LHCN-M2 (cell line): ENCODE measurements around the gene BICRAL. TPM values are rescaled to one million over a fixed set of nuclear protein-coding genes. Genes with fewer than 3 reads are reported as not detected.
"Not testable (repeated sequence)": the region's sequence is repeated elsewhere in the genome, so short reads cannot be mapped to it uniquely, and the experiment has no call there.

Experiments
- DNase-seq: peaks from one replicate; pipeline ENCODE4 v3.0.0-alpha.2; 2012; ENCODE audit warnings: low read depth
- total RNA-seq: library from RNA; depleted of rRNA; stranded (reverse); fragments of >200 nt; gene quantifications from 2 replicates; pipeline ENCODE4 v1.2.3, GENCODE V29; 2014

Gene BICRAL
- total RNA-seq, 1 experiment from 2014 or later, result 6.1 TPM

DNA sequence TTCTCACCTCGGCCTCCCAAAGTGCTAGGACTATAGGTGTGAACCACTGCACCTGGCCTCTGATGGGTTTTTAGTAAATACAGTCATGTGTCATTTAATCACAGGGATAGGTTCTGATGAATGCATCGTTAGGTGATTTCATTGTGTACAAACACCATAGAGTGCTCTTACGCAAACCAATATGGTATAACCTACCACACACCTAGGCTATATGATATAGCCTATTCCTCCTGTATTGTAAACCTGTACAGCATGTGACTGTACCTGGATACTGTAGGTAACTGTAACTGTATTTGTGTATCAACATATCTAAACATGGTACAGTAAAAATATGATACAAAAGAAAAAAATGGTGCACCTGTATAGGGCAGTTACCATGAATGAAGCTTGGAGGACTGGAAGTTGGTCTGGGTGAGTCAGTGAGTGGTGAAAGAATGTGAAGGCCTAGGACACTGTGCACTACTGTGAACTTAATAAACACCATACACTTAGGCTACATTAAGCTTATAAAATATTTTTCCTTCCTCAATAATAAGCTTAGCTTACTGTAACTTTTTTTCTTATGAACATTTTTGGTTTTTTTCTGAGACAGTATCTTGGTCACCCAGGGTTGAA lies 10.0 kb downstream of the BICRAL start:
- DNase-seq, result peak; percentile 28

DNA sequence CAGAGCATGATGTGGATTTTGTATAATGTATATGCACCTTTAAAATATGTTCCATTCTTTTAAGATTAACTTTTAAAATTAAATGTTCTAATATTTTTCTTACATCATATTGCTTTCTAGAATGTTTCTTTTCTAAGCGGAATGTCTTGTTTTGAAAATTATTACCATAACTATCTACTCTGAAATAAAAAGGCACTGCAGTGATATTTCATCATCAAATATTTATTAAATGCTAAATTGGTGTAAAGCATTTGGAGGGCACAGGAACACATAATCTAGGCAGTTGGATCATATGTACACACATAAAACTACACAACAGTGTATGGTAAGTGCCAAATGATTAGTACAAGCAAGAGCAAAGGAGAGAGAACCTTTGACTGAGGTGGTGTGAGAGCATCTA lies 13.8 kb downstream of the BICRAL start:
- no peak for DNase-seq

DNA sequence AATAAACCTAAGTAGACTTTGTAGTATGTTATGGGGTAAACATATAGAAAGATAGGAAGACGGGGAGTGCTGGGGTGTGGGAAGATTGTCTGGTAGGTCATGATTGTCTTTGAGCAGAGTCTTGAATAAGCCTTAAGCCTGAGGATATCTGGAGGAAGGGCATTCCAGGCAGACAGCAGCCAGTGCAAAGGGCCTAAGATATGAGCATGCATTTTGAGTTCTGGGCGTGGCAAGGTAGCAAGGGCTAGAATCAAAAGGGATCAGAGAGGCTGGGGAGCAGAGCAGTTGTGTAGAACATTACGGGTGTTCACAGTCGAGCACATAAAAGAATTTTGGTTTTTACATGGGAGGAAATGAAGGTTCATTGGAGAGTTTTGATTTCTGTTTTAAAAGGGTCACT lies 14.3 kb downstream of the BICRAL start:
- DNase-seq, result no peak

DNA sequence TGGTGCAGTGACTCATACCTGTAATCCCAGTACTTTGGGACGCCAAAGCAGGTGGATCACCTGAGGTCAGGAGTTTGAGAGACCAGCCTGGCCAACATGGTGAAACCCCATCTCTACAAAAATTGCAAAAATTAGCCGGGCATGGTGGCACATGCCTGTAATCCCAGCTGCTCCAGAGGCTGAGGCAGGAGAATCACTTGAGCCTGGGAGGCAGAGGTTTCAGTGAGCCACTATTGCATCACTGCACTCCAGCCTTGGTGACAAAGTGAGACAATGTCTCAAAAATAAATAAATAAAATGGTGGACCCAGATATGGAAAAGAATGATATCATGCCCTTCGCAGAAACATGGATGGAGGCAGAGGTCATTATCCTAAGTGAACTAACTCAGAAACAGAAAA lies 15.8 kb downstream of the BICRAL start:
- not testable (repeated sequence) for DNase-seq

DNA sequence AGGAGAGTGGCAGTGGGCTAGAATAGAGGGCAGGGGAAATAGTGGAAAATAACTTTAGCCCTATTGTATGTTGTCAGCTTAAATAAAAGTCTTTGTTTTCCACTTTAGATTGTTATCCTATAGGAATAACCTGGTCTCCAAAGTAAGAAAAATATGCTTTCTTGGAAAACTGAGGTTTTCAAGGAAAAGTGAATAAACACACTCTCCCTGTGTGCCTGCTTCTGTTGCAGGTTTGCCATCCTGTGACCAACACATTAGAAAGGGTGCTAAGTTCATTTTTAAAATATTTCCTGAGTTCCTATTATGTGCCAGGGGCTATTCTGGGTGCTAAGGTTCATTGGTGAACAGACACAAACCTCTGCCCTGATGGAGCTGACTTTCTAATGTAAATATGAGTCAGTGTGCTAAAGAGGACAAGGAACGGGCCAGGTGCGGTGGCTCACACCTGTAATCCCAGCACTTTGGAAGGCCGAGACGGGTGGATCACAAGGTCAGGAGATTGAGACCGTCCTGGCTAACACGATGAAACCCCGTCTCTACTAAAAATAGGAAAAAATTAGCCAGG lies 23.5 kb downstream of the BICRAL start:
- no peak for DNase-seq

DNA sequence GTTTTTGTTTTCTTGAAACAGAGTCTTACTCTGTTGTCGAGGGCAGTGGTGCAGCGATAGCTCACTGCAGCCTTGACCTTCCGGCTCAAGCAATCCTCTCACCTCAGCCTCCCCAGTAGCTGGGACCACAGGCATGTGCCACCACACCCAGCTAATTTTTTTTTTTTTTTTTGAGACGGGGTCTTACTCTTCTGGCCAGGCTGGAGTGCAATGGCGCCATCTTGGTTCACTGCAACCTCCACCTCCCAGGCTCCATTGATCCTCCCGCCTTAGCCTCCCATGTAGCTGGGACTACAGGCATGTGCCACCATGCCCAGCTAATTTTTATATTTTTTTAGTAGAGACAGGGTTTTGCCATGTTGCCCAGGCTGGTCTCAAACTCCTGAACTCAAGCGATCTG lies 24.5 kb downstream of the BICRAL start:
- not testable (repeated sequence) for DNase-seq

DNA sequence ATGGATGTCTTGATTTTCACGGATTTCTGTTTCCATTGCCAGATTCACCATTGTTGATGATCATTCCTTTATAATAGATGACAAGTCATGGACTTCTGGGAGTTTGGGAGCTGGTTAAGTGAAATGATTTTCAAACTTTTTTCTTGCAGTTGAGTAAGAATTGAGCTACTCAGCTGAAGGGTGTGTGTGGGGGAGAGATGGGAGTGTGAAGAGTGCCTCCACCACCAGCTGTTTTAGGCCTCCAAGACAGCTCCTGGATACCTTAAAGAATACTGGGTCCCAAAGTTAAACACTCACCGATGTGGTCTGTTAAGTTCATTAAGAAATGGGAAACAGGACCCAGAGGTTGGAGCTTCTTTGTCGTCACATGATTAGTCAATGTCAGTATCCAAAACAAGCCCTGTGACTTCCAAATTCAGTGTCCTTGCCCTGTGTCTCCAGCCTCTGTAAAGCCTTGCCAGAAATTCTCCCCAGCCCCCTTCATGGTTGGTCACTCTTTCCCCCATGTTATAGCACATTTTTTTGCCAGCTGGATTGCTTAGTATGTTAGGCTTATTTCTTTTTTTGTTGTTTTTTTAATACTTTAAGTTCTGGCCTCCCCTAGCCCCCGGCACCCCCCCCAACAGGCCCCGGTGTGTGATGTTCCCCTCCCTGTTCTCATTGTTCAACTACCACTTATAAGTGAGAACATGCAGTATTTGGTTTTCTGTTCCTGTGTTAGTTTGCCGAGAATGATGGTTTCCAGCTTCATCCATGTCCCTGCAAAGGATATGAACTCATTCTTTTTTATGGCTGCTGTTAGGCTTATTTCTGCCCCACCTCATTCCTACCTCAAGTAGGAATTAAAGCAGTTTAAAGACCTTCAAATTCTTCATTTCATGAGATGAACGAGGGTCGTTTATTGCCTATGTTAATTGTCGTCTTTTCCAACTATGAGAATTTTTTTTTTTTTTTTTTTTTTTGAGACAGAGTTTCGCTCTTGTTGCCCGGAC lies 26.9 kb downstream of the BICRAL start:
- no peak for DNase-seq

DNA sequence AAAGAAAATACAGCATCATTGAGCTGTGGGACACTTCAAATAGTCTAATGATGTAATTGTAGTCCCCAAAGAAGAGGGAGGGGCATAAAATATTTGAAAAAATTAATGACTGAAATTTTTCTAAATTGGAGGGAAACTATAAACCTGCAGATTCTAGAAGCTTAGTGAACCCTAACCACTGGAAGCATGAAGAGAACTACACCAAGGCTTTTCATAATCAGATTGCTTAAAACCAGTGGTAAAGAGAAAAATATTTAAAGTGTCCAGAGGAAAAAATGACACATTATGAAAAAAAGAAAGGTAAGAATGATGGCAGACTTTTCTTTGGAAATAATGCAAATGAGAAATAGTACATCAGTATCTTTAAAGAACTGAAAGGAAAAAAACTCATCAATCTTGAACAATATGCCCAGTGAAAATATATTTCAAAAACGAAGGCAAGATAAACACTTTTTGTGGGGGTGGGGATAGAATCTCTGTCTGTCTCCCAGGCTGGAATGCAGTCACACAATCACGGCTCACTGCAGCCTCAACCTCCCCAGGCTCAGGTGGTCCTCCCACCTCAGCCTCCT lies 31.3 kb downstream of the BICRAL start:
- no peak for DNase-seq

DNA sequence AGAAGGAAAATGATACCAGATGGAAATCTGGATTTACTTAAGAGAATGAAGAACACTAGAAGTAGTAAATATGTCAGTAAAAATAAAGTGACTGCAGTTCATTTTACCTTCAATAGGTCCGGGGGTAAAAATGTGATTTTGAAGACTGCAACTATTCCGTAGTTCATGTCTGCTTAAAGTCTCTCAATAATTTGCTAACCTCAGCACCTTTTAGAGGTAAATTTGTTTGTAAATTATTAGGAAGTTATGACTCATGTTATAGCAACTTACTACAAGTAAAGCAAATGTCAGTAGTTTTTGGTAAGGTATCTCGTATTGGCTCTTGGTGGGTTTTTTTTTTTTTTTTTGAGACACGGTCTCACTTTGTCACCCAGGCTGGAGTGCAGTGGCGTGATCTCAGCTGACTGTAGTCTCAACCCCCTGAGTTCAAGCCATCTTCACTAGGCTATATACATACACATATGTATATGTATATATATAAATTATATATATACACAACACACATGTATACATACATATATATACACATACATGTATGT lies 32.1 kb downstream of the BICRAL start:
- DNase-seq, result no peak

DNA sequence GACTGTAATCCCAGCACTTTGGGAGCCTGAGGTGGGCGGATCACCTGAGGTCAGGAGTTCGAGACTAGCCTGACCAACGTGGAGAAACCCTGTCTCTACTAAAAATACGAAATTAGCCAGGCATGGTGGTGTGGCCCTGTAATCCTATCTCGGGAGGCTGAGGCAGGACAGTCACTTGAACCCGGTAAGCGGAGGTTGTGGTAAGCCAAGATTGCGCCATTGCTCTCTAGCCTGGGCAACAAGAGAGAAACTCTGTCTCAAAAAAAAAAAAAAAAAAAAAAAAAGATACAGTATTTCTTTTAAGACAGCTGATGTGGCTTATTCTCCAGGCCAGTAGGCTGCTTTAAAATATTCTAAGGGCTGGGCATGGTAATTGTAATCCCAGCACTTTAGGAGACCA lies 33.9 kb downstream of the BICRAL start:
- DNase-seq, result not testable (repeated sequence)

DNA sequence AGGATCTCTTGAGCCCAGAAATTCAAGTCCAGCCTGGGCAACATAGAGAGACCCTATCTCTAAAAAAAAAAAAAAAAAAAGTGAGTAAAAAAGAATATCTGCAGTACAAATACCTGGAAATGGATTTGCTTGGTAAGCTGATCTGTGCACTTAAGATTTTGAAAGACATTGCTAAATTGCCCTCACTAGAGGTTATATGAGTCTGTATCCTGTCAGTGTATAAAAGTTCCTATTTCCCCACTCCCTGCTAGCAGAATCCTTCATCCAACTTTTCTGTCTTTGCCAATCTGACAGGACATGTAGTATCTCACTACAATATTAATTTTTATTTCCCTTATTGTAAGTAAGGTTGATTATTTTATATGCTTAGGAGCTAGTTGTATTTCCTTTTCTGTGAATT lies 36.1 kb downstream of the BICRAL start:
- no peak for DNase-seq

DNA sequence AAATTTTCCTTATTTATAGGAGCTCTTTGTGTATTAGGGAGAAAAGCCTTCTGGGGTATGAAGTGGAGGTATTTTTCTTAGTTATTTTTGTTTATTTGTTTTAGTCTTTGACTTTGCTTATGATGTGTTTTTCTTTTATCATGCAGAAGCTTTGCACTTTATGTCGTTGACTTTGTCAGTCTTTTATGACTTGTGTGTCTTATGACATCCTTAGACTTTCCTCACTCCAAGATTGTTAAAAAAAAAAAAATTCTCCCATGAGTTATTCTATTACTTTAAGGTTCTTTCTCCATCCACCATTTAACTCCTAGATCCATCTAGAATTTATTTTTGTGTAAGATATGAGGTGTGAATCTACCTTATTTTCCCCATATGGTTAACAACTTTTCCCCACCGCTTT lies 36.6 kb downstream of the BICRAL start:
- DNase-seq, result no peak

DNA sequence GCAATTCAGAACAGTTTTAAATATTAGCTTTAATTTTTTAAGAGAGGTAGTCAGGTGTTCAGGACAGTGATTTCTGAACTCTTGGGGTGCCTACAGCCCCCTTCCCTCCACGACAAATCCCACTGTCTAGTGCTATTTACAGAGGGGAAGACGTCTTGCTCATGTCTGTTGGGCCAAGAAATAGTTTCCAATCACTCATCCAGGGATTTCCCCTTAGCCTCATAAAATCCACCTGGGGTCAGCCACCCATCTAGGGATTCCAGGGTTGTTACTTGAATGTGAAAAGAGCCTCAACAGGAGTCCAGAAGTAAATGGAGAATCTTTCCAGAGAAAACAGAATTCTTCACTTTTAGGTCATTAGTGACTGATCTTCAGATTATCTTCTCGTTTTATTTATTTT lies 37.0 kb downstream of the BICRAL start:
- no peak for DNase-seq

DNA sequence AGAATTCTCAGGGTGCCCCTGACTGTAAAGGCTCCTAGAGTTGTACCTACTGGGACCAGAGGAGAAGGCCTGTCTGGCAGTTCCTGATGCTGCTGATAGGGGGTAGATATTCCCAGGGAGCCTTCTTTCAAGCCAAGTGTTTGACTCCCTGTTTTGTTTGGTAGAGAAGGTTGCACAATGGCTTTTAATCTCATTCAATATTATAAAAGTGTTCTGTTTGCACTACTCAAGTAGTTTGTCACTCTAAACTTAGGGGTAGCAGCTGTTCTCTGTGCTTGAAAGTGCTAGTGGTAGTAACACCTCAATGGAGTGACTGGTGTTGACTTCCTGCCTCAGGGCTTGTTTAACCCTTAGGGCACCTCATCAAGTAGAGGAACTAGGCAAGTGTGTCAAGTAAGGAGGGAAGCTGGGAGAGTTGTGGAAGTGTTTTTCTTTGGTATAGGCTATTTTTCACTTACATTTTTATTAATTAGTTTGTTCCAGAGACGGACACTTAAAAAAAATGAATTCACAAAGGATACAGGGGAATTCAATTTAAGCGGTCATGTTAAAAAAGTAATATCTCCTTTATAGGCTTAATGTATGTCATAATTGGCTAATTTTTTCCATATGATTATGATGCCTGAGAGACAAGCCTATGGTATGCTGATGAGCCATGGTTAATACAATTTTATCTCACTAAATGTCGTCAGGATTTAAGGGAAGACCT lies 38.1 kb downstream of the BICRAL start:
- DNase-seq, result peak; percentile 62

DNA sequence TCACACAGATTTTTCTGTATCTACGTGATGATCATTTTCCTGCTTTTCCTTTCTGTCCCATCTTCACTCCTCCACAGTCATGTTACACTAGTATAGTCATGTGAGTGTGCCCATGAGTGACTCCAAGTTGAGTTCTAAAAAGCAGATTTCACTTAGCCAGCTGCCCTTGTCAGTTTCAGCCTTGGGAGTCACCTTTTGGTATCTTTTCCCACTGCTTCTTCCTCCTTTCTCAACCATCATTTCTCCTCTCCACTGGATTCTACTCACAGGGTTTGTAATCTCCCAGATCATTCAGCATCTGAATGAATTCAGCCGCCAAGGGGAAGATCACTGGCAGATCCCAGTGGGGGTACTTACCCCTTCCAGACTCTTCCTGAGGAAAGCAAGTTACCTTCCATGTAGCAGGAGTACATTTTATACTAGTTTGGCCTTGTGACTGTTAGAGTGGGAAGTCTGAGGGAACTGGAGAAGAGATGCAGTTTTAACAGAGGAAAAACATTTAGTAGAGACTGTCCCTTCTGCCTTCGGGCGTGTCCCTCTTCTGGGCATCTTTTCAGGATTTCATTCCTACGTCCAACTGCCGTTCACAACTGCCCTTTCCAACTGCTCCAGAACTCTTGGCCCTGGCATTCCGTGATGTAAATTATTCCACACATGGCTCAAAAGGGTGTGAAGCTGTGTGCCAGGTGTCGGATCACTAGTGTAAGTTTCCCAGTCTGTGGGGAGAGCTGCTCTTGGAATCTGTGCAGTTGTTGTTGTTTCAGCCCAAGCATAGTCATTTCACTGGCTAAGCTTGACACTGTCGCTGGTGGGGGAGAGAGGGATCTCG lies 38.9 kb downstream of the BICRAL start:
- DNase-seq, result peak; percentile 88

DNA sequence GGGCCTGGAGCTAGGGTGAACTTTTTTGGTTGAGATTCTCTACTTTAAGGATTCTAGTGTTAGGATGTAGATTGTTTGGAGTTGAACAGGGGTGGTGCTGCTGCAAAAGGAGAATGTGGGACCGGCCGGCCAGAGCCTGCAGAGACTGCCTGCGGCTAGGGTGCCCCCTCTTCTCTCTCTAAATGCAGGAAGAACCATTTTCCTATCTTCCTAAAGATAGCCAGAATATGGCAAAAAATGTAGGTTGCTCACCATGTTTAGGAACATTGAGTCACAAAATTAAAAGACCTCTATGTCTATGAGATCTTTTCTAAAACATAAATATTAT lies 39.5 kb downstream of the BICRAL start:
- no peak for DNase-seq

DNA sequence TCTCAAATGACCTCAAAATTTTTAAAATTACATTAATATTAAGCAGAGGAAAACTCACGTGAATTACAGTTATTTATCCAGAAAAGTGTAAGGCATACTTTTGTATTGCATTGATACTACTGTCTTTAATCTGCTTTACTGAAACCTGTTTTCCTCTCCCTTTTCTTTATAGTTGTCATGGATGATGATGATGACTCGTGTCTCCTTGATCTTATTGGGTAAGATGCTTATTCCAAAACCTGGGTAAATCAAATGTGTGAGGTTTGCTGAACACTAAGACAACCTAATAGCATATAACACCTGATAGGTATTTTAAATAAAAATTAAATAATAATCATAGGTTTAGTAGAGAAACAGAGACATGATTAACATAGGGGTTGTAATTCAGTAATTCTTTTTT lies 40.0 kb downstream of the BICRAL start:
- peak; percentile 32 for DNase-seq

DNA sequence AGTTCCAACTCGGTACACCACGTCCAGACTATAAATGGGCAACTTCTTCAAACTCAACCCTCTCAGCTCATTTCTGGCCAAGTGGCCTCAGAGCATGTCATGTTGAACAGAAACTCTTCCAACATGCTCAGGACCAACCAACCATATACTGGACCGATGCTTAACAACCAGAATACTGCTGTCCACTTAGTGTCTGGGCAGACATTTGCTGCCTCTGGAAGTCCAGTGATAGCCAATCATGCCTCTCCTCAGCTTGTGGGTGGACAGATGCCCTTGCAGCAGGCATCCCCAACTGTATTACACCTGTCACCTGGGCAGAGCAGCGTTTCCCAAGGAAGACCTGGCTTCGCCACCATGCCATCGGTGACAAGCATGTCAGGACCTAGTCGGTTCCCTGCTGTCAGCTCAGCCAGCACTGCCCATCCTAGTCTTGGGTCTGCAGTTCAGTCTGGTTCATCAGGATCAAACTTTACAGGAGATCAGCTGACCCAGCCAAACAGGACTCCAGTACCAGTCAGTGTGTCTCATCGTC lies 47.8 kb downstream of the BICRAL start:
- DNase-seq, result no peak

DNA sequence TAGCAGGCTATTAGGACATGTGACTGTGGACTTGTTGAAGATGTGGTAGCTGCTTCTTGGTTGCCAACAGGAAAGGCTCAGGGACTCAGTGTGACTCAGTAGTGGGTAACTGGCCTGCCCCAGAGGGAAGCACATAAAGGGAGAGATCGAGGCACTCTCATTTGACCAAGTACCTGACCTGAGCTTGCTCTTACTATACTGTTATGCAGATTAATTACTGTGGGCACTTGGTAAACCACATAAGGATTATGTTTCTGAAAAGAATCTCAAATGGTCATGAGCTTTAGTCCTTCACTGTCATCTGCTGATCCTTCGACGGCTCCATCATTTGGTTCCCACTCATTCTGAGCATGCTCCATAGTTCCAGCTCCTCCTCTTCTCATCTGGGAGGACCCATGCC lies 49.4 kb downstream of the BICRAL start:
- peak; percentile 57 for DNase-seq

DNA sequence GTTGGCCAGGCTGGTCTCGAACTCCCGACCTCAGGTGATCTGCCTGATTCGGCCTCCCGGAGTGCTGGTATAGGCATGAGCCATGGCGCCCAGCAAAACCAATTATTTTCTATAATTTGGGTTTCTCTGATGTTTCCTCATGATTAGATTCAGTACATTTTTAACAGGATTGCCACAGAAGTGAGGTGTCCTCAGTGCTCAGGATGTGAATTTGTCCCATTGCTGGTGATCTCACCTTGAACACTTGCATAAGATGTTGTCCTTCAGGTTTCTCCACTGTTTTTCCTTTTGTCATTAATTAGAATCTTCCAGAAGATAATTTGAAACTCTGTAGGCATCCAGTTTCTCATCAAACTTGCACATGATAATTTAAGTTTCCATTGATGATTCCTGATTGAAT lies 52.2 kb downstream of the BICRAL start:
- DNase-seq, result no peak
